Right lobe of liver (tissue), 6 donors: ENCODE data around the gene KRT13. TPM values are rescaled to one million over a fixed set of nuclear protein-coding genes. Genes with fewer than 3 reads are reported as not detected.

Experiments used
- ATAC-seq, 4 donors: fragments of 200-7000 bp; cut with Tn5 transposase; one replicate each; pipeline ENCODE4 v1.9.1; 2020; ENCODE audit warnings: mild to moderate bottlenecking in 4 of 4, moderate library complexity in 4 of 4
- DNase-seq, 3 donors: peaks; one replicate each; pipeline ENCODE4 v3.0.0-alpha.2; 2020
- H3K27ac ChIP-seq, 3 donors: fragments of 200-600 bp; one replicate each; pipeline ENCODE4 v1.8.0; 2022
- H3K27me3 ChIP-seq, 2 donors: fragments of 200-600 bp; one replicate each; pipeline ENCODE4 v1.8.0; 2022
- H3K36me3 ChIP-seq, 4 donors: fragments of 200-600 bp; sonication (generic) in 1 of 4; one replicate each; pipeline versions ENCODE4 v1.5.1 to v1.8.0; 2017 to 2022; ENCODE audit warnings: control low read depth in 1 of 4
- H3K4me1 ChIP-seq, 4 donors: fragments of 200-600 bp; sonication (generic) in 1 of 4; one replicate each; pipeline versions ENCODE4 v1.5.1 to v1.8.0; 2017 to 2022; ENCODE audit warnings: control low read depth in 1 of 4
- H3K4me3 ChIP-seq, 3 donors: fragments of 200-600 bp; one replicate each; pipeline ENCODE4 v1.8.0; 2022
- H3K9me3 ChIP-seq, 4 donors: fragments of 200-600 bp; sonication (generic) in 1 of 4; one replicate each; pipeline versions ENCODE4 v1.5.1 to v1.8.0; 2017 to 2022; ENCODE audit warnings: control low read depth in 1 of 4
- POLR2A ChIP-seq: fragments of 450-650 bp; IDR thresholded peaks from one replicate; pipeline ENCODE4 v1.6.1; 2017; ENCODE audit warnings: antibody characterized with exemption, mild to moderate bottlenecking
- WGBS: methylation state at CpG from one replicate; pipeline ENCODE4 v1.1.6; 2018; ENCODE audit warnings: low coverage, low lambda C conversion rate; ENCODE audit not compliant: insufficient coverage; ENCODE audit errors: missing lambda C conversion rate; 5-methylcytosine and 5-hydroxymethylcytosine counted together
- intact Hi-C, 2 donors: fragments of 100-400 bp; cut with DNase I; formaldehyde crosslinking; loops; one replicate each; pipeline versions ENCODE4 v1.11.2 to v1.14.1; 2022
- microRNA-seq, 2 donors: library from miRNA; unstranded; fragments of <30 nt; microRNA quantifications; one replicate each; pipeline ENCODE4, GENCODE V29; 2019 to 2020
- small RNA-seq, 2 experiments: library from RNA; depleted of rRNA; stranded (forward); fragments of <200 nt; gene quantifications; one replicate each; pipeline ENCODE3, GENCODE V24; 2016
- total RNA-seq, 6 experiments: library from RNA; depleted of rRNA in 2 of 6; stranded (reverse); fragments of >200 nt in 2 of 6; fragmentation: NEBNext Ultra II Directional in 3 of 6; extraction: Animal tissue kit (Norgen Biotek cat#: 25700) in 3 of 6; gene quantifications; one replicate each; pipeline versions ENCODE4 v1.1.0 to v1.2.4, GENCODE V29; 2016 to 2023
- TF ChIP-seq, protein P1 (sequence below), 4 donors: fragments of 200-600 bp in 3 of 4; fragments of 450-650 bp in 1 of 4; IDR thresholded peaks; one replicate each; pipeline versions ENCODE4 v1.5.1 to v1.8.0; 2016 to 2022; ENCODE audit warnings: antibody characterized with exemption in 4 of 4, mild to moderate bottlenecking in 2 of 4
- donor health status: DM: no; HTN: yes; CAD: no.
- donor health status: DM: no; HTN: no; CAD: no.
- donor health status: DM: no; HTN: no; CAD: no.
- donor health status: DM: no; HTN: yes; CAD: no.
- donor health status: DM: no; HTN: yes; CAD: no.

KRT13 gene
- total RNA-seq, 6 experiments from 2014 or later = 1.6 TPM; not detected in 5

GRCh38 chr17:41452281-41452680, 53.1 kb downstream of the KRT13 start:
- 47% methylated on average over 4 of the region's 4 CpGs for WGBS
- H3K9me3 ChIP-seq = no peaks in the 10 kb centered on the region
- H3K27ac ChIP-seq = no peak overlapping the region
- H3K4me1 ChIP-seq = no peaks in the 10 kb centered on the region
- no peaks in the 10 kb centered on the region for H3K27me3 ChIP-seq
- DNase-seq (no peak), ATAC-seq (no peak)
- intact Hi-C loops = no loop called here
- H3K36me3 ChIP-seq = no peaks in the 10 kb centered on the region
- TF ChIP-seq POLR2A = no peak
- TF ChIP-seq, protein P1, sequence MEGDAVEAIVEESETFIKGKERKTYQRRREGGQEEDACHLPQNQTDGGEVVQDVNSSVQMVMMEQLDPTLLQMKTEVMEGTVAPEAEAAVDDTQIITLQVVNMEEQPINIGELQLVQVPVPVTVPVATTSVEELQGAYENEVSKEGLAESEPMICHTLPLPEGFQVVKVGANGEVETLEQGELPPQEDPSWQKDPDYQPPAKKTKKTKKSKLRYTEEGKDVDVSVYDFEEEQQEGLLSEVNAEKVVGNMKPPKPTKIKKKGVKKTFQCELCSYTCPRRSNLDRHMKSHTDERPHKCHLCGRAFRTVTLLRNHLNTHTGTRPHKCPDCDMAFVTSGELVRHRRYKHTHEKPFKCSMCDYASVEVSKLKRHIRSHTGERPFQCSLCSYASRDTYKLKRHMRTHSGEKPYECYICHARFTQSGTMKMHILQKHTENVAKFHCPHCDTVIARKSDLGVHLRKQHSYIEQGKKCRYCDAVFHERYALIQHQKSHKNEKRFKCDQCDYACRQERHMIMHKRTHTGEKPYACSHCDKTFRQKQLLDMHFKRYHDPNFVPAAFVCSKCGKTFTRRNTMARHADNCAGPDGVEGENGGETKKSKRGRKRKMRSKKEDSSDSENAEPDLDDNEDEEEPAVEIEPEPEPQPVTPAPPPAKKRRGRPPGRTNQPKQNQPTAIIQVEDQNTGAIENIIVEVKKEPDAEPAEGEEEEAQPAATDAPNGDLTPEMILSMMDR (IDR thresholded peaks at IDR 0.05) = no peak
- no peak overlapping the region for H3K4me3 ChIP-seq

DNA sequence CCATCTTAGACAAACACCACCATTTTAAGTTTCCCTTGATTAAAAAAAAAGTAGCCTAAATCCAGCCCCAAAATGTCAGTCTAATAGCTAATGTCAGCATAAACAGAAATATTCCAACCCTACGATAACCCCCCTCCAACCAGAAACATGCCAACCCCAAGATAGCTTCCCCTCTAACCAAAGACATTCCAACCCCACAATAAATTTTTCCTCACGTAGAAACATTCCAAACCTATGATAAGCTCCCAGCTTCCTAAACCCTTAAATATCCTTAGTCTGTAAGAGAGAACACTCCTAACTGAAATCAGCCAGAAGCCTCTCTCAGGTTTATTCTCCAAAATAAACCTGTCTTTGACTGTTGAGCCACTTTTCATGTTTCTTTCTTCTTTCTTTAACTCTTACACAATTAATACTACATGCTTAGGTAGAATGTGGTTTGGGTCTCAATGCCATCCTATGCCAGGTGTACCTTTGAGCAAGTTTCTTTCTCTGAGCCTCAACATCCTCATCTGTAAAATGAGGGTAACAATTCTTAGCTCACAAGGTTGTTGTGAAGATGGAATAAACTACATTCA, 54.2 kb downstream of the KRT13 start:
- H3K4me3 ChIP-seq = no peak overlapping the region
- 74% methylated on average over 2 of the region's 2 CpGs for WGBS
- TF ChIP-seq, protein P1 (IDR thresholded peaks at IDR 0.05) = no peak
- no peaks in the 10 kb centered on the region for H3K4me1 ChIP-seq
- H3K27ac ChIP-seq = no peak overlapping the region
- DNase-seq (no peak), ATAC-seq (no peak)
- intact Hi-C loops = no loop called here
- H3K27me3 ChIP-seq = no peaks in the 10 kb centered on the region
- H3K9me3 ChIP-seq = no peaks in the 10 kb centered on the region
- H3K36me3 ChIP-seq = no peaks in the 10 kb centered on the region

Small RNAs within 50 kb of the gene (microRNA-seq; reads per million reads assigned to microRNA genes)
- gene MIR6510 = 0 reads per million in 2 donors

Small RNAs within 50 kb of the gene (small RNA-seq; reads per million reads assigned to genes)
- gene RNU2-32P = 0 to 0.10 reads per million in 2 experiments

Other genes with a start within 250 kb of the KRT13 start
- gene KRTAP9-6, start 240.2 kb downstream of the KRT13 start, total RNA-seq = not detected
- gene KRTAP9-7, start 229.9 kb downstream of the KRT13 start, total RNA-seq = not detected
- gene KRTAP29-1, start 202.8 kb downstream of the KRT13 start, total RNA-seq = not detected
- not detected for gene KRTAP16-1, start 196.3 kb downstream of the KRT13 start, total RNA-seq
- not detected for gene KRTAP17-1, start 189.9 kb downstream of the KRT13 start, total RNA-seq
- not detected for gene KRT33A, start 154.8 kb downstream of the KRT13 start, total RNA-seq
- not detected for gene KRT33B, start 135.8 kb downstream of the KRT13 start, total RNA-seq
- not detected for gene KRT34, start 123.3 kb downstream of the KRT13 start, total RNA-seq
- not detected for gene KRT31, start 108.0 kb downstream of the KRT13 start, total RNA-seq
- gene KRT37, start 81.0 kb downstream of the KRT13 start, total RNA-seq = not detected
- gene KRT38, start 64.6 kb downstream of the KRT13 start, total RNA-seq = not detected
- gene KRT32, start 38.2 kb downstream of the KRT13 start, total RNA-seq = not detected
- gene KRT35, start 24.5 kb downstream of the KRT13 start, total RNA-seq = not detected
- gene KRT36, start 15.7 kb downstream of the KRT13 start, total RNA-seq = not detected
- gene KRT15, start 13.3 kb upstream of the KRT13 start, total RNA-seq = not detected
- 1 to 10 TPM in 5 of 6 experiments, under 1 TPM in 1; 0.87 to 4.3 (median 2.5) TPM for gene KRT19, start 22.7 kb upstream of the KRT13 start, total RNA-seq
- not detected for gene KRT9, start 66.4 kb upstream of the KRT13 start, total RNA-seq
- under 1 TPM in 1 of 6 experiments, not detected in 5; 0.24 TPM for gene KRT14, start 81.3 kb upstream of the KRT13 start, total RNA-seq
- gene KRT16, start 107.2 kb upstream of the KRT13 start, total RNA-seq = not detected
- gene KRT17, start 119.0 kb upstream of the KRT13 start, total RNA-seq = not detected
- gene EIF1, start 183.3 kb upstream of the KRT13 start, total RNA-seq = 100 to 1,000 TPM; 284 to 454 (median 404) TPM
- gene GAST, start 206.7 kb upstream of the KRT13 start, total RNA-seq = not detected
- gene HAP1, start 229.0 kb upstream of the KRT13 start, total RNA-seq = under 1 TPM in 3 of 6 experiments, not detected in 3; 0.07 to 0.10 (median 0.07) TPM